ENCODE results near the gene BTBD9.

GRCh38 chr6:38452816-38453660 lies 186.7 kb downstream of the BTBD9 start:
- TF ChIP-seq CTCF (IDR thresholded peaks at IDR 0.05) (no peak), EZH2 (IDR thresholded peaks at IDR 0.05; ENCODE audit: borderline replicate concordance, insufficient read depth, low read depth, low read length, poor library complexity, severe bottlenecking) (no peak)

All from B cell (primary cell).